ENCODE data around the gene AKT3. TPM values are rescaled to one million over a fixed set of nuclear protein-coding genes. Genes with fewer than 3 reads are reported as not detected.

AKT3 gene
- polyA plus RNA-seq, 6 donors from 2014 or later = 2.8 to 6.4 (median 3.5) TPM; not detected in 1

GRCh38 chr1:243481101-243481500 lies 368.9 kb downstream of the AKT3 start:
- Mint-ChIP-seq H3K4me1 (peaks cover 20 to 37% (median 25%) of the 10 kb centered on the region in 3 donors), H3K36me3 (peaks cover 0 to 18% of the 10 kb centered on the region in 2 donors), H3K4me3 (peak overlapping the region in 2 of 8 donors; percentile 63 to 67), H3K9me3 (peaks cover 0 to 5% (median 0%) of the 10 kb centered on the region in 7 donors), H3K27me3 (peaks cover 0 to 20% (median 11%) of the 10 kb centered on the region in 3 donors), H3K27ac (peak overlapping the region in 1 of 6 donors; percentile 11)
- DNase-seq = no peak
- no peak for ATAC-seq (ENCODE audit: low read depth in 2 of 2)

- peaks cover 0 to 13% (median 11%) of the 10 kb centered on the region in 3 donors for H3K27me3 Mint-ChIP-seq
- no peak overlapping the region for H3K4me3 Mint-ChIP-seq
- peaks cover 0 to 5% (median 0%) of the 10 kb centered on the region in 7 donors for H3K9me3 Mint-ChIP-seq
- ATAC-seq (ENCODE audit: low read depth in 2 of 2) (no peak), DNase-seq (no peak)
- H3K4me1 Mint-ChIP-seq = peaks cover 22 to 35% (median 27%) of the 10 kb centered on the region in 3 donors
- H3K36me3 Mint-ChIP-seq = peaks cover 0 to 26% of the 10 kb centered on the region in 2 donors
- peak overlapping the region in 1 of 6 donors; percentile 81 for H3K27ac Mint-ChIP-seq
Observed at GRCh38 chr1:243477731-243478290, 372.2 kb downstream of the AKT3 start.

DNA sequence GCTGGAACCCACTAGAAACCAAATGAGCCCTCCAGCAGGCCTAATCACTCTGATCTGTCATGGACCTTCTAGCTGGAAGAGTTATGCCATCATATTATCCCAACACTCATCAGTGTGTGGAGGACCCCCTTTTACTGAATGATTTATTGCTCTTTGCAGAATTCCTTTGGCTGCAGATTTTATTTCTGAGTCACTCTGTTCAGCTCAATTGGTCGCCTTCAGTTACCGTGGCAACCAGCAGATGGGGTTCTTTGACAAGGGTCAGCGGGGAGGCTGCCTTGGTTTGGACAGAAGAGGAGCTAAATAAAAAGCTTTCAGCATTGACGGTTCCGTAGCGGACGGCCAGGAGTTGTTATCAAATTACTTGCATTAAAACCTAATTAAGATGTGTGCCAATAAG lies 374.1 kb downstream of the AKT3 start:
- Mint-ChIP-seq H3K27ac (no peak overlapping the region), H3K9me3 (peaks cover 0 to 5% (median 0%) of the 10 kb centered on the region in 7 donors), H3K36me3 (peaks cover under 1 to 26% of the 10 kb centered on the region in 2 donors), H3K27me3 (peaks cover 0 to 6% (median 6%) of the 10 kb centered on the region in 3 donors), H3K4me3 (peak overlapping the region in 2 of 8 donors; percentile 5 to 24), H3K4me1 (peaks cover 28 to 31% (median 30%) of the 10 kb centered on the region in 3 donors)
- DNase-seq (no peak), ATAC-seq (ENCODE audit: low read depth in 2 of 2) (no peak)

DNA sequence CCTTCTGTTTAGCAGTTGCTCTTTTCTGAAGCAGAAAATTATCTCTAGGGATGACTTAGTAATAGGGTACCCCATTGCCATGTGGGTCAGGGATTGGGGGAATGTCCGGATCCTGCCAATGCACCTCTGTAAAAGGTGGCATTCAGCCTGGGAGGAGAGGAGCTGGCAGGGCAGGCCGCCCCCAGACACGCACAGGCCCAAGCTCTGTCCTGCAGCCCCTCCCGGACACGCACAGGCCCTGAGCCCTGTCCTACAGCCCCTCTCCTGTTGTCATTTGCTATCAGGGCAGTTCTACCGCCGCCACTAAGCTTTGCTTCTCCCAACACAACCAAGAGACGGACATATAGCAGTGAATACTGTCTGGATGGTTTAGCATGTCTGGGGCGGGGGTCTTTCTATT lies 375.1 kb downstream of the AKT3 start:
- peaks cover 0 to 2% (median 0%) of the 10 kb centered on the region in 7 donors for H3K9me3 Mint-ChIP-seq
- ATAC-seq (ENCODE audit: low read depth in 2 of 2) (no peak), DNase-seq (no peak)
- peaks cover 27 to 30% (median 28%) of the 10 kb centered on the region in 3 donors for H3K4me1 Mint-ChIP-seq
- peaks cover 11 to 21% of the 10 kb centered on the region in 2 donors for H3K36me3 Mint-ChIP-seq
- H3K27me3 Mint-ChIP-seq = peaks cover 0 to 3% (median 2%) of the 10 kb centered on the region in 3 donors
- H3K4me3 Mint-ChIP-seq = peak overlapping the region in 2 of 8 donors; percentile 12 to 24
- H3K27ac Mint-ChIP-seq = no peak overlapping the region

DNA sequence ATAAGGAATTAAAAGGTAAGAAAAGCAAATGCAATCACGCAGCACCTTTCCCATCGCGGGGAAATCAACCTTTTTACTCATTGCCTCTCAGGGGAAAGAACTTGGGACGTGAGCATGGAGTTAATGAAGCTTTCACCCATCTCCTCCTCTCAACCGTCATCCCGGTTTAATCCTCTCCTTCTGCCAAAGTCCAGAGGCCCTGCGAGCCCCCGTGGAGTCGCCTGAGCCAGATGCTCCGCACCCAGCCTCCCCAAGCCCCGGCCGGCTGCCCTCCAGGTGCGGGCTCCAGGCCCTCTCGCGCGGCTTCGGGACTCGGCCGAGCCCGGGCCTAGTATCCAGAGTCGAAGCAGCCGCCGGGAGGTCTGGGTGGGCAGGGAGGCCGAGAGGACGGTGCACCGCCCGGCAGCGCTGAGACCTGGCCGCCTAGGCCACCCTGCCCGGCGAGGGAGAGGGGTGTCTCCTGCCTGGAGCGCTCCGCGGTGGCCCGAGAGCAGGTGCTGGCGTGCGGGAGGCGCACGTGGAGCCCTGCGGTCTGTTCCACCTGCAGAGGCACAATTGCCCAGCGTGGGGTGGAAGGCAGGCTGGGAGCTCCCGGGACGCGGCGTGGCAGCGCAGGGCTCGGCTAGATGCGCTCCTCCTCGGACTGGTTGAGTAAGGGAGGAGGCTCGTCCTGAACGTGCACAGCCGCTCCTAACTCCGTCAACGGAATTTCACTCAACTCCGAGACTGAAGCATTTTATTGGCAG lies 375.7 kb downstream of the AKT3 start:
- Mint-ChIP-seq H3K4me3 (no peak overlapping the region), H3K27ac (no peak overlapping the region), H3K36me3 (peaks cover 12 to 18% of the 10 kb centered on the region in 2 donors)

DNA sequence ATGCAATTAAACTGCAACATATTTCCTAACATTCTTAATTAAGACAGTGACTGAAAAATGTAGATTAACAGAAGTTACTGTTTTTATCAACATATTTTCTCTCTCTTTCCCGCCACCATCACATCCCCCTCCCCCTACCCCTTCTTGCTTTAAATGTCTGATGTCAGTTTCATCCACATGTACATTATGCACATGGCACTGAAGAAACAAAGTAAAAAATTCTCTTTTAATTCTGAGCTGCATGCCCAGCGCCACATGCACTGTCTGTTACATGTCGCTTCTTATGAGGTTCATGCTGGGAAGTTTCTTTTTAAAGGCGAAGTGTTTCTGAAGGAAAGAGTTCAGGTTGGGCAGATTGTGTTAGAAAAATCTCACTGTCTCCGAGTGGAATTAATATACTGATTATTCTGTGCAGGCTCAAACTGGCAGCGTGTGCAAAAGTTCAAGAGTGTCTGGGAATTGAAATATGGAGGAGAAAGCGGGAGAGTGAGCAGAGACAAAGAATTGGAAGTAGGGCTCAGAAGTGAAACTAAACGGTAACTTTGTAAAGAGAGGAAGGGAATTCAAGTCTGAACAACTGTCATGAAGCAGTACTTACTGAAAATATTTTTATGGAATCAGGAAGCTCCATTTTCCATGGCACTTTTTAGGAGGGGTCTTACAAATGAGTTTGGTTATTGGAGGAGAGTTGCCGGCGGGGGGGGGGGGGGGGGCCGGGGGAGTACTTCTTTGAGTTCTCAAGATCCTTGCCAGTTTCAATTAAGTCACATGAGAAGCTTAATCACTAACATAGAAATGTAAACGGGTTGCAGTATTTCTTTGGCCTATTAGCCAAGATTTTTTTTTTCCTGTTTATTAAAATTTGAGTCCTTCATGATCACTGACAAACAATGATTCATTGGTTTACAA lies 376.6 kb downstream of the AKT3 start:
- H3K36me3 Mint-ChIP-seq = peaks cover 12 to 18% of the 10 kb centered on the region in 2 donors
- no peak for DNase-seq
- peak overlapping the region; percentile 72 to 93 (median 85) for H3K4me3 Mint-ChIP-seq
- no peaks in the 10 kb centered on the region for H3K9me3 Mint-ChIP-seq
- no peak for ATAC-seq (ENCODE audit: low read depth in 2 of 2)
- peak overlapping the region in 4 of 6 donors; percentile 2 to 85 (median 56) for H3K27ac Mint-ChIP-seq
- peaks cover 25 to 28% (median 26%) of the 10 kb centered on the region in 3 donors for H3K4me1 Mint-ChIP-seq
- H3K27me3 Mint-ChIP-seq = no peaks in the 10 kb centered on the region

More for the DNA sequence above, 375.7 kb downstream of the AKT3 start:
- ATAC-seq (ENCODE audit: low read depth in 2 of 2) (no peak), DNase-seq (no peak)
- no peaks in the 10 kb centered on the region for H3K9me3 Mint-ChIP-seq
- peaks cover 25 to 28% (median 26%) of the 10 kb centered on the region in 3 donors for H3K4me1 Mint-ChIP-seq
- H3K27me3 Mint-ChIP-seq = no peaks in the 10 kb centered on the region

GRCh38 chr1:243471754-243472745 lies 378.0 kb downstream of the AKT3 start:
- Mint-ChIP-seq H3K27me3 (no peaks in the 10 kb centered on the region), H3K9me3 (no peaks in the 10 kb centered on the region), H3K4me1 (peaks cover 25 to 28% (median 26%) of the 10 kb centered on the region in 3 donors), H3K27ac (peak overlapping the region in 1 of 6 donors; percentile 36), H3K36me3 (peaks cover 12 to 19% of the 10 kb centered on the region in 2 donors), H3K4me3 (peak overlapping the region in 4 of 8 donors; percentile 20 to 85 (median 24))
- ATAC-seq (ENCODE audit: low read depth in 2 of 2) (peak; percentile 34 to 35), DNase-seq (no peak)

GRCh38 chr1:243471026-243471685 lies 378.9 kb downstream of the AKT3 start:
- H3K4me1 Mint-ChIP-seq = peaks cover 23 to 28% (median 26%) of the 10 kb centered on the region in 3 donors
- H3K27me3 Mint-ChIP-seq = no peaks in the 10 kb centered on the region
- ATAC-seq (ENCODE audit: low read depth in 2 of 2) (no peak), DNase-seq (no peak)
- no peak overlapping the region for H3K4me3 Mint-ChIP-seq
- H3K36me3 Mint-ChIP-seq = peaks cover 12 to 15% of the 10 kb centered on the region in 2 donors
- peak overlapping the region in 1 of 6 donors; percentile 54 for H3K27ac Mint-ChIP-seq
- H3K9me3 Mint-ChIP-seq = no peaks in the 10 kb centered on the region

- no peak overlapping the region for H3K4me3 Mint-ChIP-seq
- no peaks in the 10 kb centered on the region for H3K27me3 Mint-ChIP-seq
- no peaks in the 10 kb centered on the region for H3K9me3 Mint-ChIP-seq
- H3K36me3 Mint-ChIP-seq = peaks cover 12 to 15% of the 10 kb centered on the region in 2 donors
- H3K4me1 Mint-ChIP-seq = peaks cover 23 to 28% (median 26%) of the 10 kb centered on the region in 3 donors
- DNase-seq (no peak), ATAC-seq (ENCODE audit: low read depth in 2 of 2) (no peak)
- H3K27ac Mint-ChIP-seq = no peak overlapping the region
Observed at GRCh38 chr1:243470502-243470901, 379.5 kb downstream of the AKT3 start.

GRCh38 chr1:243469497-243469896 lies 380.5 kb downstream of the AKT3 start:
- H3K36me3 Mint-ChIP-seq = peaks cover 12 to 15% of the 10 kb centered on the region in 2 donors
- no peaks in the 10 kb centered on the region for H3K9me3 Mint-ChIP-seq
- peak overlapping the region in 1 of 6 donors; percentile 49 for H3K27ac Mint-ChIP-seq
- H3K27me3 Mint-ChIP-seq = no peaks in the 10 kb centered on the region
- ATAC-seq (ENCODE audit: low read depth in 2 of 2) (no peak), DNase-seq (no peak)
- no peak overlapping the region for H3K4me3 Mint-ChIP-seq
- peaks cover 23 to 28% (median 26%) of the 10 kb centered on the region in 3 donors for H3K4me1 Mint-ChIP-seq

GRCh38 chr1:243465738-243466137 lies 384.3 kb downstream of the AKT3 start:
- H3K36me3 Mint-ChIP-seq = peaks cover 7 to 9% of the 10 kb centered on the region in 2 donors
- no peak for ATAC-seq (ENCODE audit: low read depth in 2 of 2)
- H3K27ac Mint-ChIP-seq = no peak overlapping the region
- H3K9me3 Mint-ChIP-seq = no peaks in the 10 kb centered on the region
- no peak overlapping the region for H3K4me3 Mint-ChIP-seq
- H3K4me1 Mint-ChIP-seq = peaks cover under 1 to 5% (median under 1%) of the 10 kb centered on the region in 3 donors
- H3K27me3 Mint-ChIP-seq = no peaks in the 10 kb centered on the region
- no peak for DNase-seq
